RPMI7951 (cell line): ENCODE measurements around the gene PECR. TPM values are rescaled to one million over a fixed set of nuclear protein-coding genes. Genes with fewer than 3 reads are reported as not detected.
"Not testable (repeated sequence)": the region's sequence is repeated elsewhere in the genome, so short reads cannot be mapped to it uniquely, and the experiment has no call there.

Experiments used
- DNase-seq: peaks from one replicate; pipeline ENCODE4 v3.0.0-alpha.2; 2012; ENCODE audit warnings: low read depth
- total RNA-seq: library from RNA; depleted of rRNA; stranded (reverse); fragments of >200 nt; shearing (Covaris generic); gene quantifications from 2 replicates; pipeline ENCODE4 v1.2.3, GENCODE V29; 2014

The PECR gene
- total RNA-seq, 1 experiment from 2014 or later: 20.2 TPM

DNA sequence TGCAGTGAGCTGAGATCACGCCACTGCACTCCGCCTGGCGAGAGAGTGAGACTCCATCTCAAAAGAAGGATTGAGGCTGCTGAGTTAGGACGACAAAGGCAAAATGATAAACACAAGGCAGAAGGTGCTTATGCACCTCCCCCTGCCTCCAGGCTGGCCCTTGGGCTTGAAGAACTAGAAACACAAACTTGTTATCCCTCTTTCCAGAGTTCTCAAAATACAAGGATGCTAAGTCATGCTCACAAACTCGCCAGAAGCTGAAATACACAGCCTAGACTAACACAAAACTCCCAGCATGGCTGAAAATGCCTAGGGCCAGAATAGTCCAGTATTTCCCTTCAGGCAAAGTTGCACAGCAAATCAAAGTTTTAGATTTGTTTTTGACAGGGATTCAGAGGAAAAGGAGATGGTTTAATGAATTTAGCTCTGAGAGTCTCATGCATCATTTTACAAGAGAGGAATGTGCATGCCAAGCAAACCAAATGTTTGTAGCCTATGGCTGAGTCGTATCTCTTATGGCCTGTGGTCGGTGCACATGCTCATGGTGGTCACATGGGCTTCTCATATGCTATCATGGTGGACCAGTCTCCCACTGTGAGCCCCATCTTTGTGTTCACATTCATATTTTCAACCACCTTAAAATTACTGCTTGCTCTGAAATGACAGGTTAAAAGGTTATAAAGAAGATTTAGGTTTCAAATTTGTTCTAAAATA, 52.0 kb downstream of the PECR start:
- DNase-seq: peak; percentile 47

DNA sequence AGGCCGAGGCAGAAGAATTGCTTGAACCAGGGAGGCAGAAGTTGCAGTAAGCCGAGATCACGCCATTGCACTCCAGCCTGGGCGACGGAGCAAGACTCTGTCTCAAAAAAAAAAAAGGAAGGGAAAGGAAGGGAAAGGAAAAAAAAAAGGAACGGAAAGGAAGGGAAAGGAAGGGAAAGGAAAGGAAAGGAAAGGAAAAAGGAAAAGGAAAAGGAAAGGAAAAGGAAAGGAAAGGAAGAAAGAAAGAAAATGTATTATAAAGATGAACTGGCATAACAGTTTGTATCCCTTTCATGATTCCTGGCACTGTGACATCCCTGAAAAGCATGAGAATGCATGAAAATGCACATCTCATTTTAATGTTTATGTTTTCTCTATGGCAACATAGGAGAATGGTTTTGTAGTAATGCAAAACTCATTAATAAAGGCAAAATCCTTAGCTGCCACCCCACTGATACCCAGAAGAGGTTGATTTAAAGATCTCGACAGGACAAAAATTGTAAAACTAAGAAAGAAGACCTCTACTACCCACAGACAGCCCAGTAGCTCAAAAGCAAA, 56.8 kb downstream of the PECR start:
- DNase-seq: no peak

DNA sequence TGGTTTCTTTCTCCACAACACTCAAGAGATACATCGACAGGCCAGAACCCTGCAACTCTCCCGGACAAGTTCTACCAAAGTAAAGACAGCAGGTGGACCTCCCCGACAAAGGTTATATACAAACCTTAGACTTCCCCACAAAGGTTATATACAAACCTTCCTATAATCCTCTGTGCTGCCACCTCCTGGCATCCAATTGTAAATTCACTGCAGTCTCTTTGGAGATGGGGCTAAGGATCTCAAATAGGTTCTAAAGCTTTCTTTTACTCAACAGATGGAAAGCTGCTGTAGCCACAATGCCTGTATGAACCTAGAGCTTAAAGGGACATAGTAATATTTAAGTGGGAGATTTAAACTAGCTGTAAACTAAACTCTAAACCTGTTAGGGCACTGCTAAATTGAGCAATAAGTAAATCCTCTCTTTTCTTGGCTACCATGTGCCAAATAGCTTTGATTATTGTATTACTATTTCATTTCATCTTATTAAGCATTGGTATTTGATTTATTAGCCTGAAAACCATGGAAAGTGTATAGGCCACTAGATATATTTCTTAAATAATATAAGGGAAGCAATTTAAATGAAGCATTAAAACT, 58.5 kb downstream of the PECR start:
- DNase-seq: peak; percentile 64

DNA sequence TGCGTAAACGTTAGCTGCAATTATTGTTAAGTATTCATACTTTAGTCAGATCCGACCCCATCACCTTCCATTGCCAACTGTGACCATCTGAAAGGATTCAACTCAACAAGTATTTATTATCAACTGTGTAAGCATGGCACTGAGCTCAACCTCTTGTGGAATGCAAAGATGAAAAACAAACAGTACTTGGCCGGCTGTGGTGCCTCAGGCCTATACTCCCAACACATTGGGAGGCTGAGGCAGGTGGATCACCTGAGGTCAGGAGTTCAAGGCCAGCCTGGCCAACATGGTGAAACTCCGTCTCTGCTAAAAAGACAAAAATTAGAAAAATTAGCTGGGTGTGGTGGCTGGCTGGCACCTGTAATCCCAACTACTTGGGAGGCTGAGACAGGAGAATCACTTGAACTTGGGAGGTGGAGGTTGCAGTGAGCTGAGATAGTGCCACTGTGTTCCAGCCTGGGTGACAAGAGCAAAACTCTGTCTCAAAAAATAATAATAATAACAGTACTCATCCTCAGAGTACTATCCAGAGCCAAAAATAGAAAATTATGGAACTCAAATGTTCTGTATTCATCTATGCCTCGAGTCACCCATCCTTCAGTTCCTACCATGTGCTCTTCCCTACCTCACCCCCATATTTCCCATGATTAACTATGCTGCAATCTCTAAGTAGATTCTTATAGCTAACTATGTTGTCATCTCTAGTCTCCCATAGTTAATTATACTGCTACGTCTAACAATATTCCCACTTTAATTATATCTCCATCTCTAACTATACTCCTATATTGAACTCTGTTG, 59.6 kb downstream of the PECR start:
- no peak for DNase-seq

DNA sequence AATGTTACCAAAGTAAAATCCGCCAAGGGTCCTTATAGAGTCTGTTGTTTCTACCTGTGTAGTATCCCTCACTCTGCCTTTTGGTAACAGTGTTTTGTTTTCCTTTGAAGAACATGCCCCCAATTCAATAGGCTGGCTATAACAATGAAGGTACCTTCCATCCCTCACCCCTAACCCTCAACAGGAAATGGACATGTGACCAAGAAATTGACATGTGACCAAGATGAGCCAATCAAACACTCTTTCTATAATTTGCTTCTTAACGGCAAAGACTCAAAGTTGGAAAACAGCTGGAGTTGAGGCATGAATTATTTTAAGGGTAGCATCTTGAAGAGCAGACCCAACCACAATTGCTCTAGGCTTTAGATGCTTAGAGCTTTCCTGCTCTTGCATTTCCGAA, 62.9 kb downstream of the PECR start:
- DNase-seq: no peak

DNA sequence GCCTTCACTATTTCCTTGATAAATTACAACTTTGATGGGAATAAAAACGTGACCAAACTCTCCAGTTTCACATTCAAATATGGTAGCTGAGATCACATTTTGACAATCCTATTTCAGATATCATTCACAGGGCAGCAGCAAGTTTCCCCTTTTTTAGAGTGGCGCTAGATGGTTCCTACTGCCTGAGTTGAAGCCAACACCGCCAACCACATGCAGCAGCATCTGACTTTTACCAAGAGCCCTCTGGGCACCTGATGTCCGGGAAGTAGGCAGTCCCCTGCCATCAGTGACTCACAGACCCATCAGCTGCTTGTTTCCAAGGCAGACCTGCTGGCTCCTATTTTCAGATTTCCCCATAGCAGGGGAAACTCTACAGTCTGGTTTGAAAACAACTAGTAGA, 64.2 kb downstream of the PECR start:
- peak; percentile 95 for DNase-seq

DNA sequence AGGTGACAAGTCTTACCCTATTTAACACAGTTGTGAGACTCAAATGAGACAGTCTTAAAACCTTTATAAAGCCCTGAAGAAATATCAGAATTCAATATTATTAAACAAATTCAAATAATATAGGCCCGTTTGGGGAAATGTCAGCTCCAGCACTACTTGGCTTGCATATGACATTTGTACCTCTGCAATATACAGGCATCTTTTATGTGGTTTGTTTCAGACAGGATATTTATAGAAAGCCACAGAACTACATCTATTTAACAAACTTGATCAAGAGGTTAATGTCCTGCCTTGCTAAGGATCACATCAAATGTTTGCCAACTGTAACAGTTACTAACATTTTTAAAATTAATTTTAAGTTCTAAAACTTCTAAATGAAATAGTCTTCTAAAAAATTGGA, 65.0 kb downstream of the PECR start:
- no peak for DNase-seq

DNA sequence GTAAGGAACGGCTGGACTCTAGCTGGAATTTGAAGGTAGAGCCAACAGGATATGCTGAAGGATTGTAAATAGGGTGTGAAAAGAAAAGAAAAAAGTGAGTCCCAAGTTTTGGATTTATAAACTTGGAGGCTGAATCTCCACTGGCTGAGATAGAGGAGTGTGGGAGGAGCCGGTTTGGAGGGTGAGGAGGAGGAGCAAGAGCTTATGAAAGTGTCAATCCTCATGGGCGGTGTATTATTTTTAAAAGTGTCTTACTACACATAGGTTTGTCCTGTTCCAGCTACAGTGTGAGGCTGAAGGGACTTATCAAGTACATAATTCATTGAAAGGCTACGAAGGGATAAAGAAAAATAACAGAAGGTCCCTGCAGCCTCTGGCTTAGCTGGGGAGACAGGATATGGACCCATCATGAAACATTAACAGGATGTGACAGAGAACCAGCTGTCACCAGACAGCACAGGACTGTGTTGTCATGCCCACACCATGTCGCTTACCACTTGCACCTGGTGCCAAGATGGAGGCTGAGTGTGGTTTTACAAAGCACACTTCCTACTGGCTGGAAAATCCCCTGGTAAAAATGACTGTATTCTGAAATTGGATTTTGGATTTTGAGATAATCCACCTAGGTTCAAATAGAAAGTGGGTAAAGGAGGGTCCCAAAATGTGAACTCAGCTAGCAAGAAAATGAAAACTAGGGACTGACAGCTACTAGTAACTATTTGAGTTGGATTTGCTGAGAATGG, 65.7 kb downstream of the PECR start:
- DNase-seq: peak; percentile 42

DNA sequence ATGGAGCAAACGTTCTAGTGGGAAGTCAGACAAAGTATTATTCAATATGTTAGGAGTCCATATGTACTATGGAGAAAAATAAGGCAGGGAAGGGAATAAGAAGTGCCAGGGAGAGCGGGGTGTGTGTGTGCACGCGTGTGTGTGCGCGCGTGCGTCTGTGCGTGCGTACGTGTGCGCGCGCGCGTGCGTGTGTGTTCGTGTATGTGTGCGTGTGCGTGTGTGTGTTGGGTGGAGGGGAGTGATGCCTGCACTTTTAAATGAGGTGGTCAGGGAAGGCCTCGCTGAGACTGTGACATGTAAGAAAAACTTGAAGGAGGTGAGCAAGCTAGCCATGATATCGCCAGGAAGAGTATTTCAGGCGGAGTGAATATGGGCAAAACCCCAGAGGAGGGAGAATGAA, 66.6 kb downstream of the PECR start:
- DNase-seq: no peak

DNA sequence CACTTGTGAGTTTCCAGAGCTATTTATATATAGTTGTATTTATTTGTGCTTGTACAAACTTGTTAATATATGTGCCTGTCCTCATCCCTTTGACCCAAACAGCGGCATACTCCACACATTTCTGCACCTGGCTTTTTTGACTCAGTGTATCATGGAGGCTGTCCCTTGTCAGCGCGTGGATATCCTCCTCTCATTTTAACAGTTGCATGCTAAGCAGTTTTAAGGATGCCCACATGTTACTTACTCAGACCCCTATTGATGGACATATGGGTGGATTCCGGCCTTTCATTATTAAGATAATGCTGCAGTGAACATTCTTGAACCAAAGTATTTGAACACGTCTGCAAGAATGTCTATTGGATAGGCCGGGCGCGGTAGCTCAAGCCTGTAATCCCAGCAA, 67.6 kb downstream of the PECR start:
- DNase-seq: no peak

DNA sequence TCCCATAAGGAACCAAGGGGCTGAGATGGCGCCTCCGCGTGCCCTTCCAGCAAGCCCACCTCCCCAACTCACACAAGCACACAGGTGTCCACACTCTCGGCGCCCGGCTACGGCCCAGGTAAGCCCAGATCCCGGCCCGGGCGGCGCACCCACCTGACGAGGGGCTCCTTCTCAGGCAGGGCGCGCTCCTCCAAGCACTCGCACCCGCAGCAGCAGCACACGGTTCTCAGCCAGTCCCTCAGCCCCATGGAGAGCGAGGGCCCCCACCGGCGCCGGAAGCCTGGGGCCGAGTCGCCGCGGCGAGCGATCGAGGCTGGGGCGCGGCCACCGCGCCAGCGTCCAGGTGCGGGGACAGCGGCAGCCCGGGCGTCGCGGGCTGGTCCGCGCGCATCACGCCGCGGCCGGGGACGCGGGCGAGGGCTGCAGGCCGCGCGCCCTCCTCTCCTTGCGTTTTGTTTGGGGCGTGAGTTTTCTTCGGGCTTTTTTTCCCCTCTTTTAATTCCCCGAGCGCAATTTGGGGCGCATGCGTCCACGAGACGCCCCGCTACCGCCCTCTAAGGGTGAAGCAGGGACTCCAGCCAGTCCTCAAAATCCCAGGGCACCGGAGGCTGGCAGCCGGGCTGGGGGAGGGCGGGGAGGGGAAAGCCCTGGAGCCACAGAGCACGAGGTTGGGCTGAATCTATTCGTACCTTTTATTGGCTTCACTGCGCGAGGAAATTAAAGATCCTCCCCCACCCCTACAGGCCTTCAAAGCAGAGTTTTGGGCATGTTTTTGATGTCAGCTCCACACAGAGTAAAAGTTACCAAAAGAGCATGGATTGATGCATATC, 68.3 kb downstream of the PECR start, which contains the start of gene MREG:
MREG (minus strand) TSS at position 472 of the 830 bp plus-strand sequence; CDS start at position 248, 224 bp downstream.
- DNase-seq: peak; percentile 76

DNA sequence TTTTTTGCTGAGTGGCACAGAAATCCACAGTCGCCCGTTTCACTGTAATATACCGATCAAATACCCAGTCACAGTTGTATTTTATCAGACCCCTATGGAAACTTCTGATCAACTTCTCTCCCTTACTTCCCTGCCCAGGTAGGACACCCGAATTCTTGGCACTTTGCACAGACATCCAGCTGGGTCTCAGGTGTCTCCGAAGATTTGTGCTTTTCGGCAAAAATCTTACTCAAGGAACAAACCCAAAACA, 68.9 kb downstream of the PECR start:
- DNase-seq: no peak

DNA sequence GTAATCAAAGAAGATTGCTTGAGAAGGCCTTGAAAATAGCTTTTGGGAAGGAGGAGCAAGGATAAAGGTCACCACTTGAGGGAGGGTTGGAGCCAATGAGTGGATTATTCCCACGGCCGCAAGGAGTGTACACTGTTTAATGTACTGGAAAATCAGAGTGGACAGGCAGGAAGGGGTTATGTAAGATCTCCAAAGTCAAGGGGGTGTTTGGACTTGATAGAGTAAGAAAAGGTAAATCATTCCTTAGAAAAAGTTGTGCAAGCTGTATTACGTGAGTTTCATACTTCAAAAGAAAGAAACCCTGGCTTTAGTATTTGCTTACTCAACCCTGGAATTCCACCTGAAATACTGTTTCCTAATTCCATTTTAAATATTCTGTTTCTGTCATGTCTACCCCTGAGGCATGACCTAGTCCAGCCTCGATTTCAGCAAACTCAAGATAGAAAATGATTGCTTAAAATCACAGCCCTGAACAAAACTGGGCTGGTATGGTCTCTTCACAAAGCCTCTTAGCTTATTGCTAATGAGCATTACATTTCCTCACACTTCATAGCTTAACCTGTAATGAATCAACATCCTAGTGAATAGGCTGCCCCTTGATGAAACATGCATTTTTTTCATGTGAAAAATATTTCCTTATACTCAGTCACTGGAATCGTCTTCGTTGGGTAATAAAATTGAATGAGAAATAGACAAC, 69.3 kb downstream of the PECR start:
- peak; percentile 53 for DNase-seq

DNA sequence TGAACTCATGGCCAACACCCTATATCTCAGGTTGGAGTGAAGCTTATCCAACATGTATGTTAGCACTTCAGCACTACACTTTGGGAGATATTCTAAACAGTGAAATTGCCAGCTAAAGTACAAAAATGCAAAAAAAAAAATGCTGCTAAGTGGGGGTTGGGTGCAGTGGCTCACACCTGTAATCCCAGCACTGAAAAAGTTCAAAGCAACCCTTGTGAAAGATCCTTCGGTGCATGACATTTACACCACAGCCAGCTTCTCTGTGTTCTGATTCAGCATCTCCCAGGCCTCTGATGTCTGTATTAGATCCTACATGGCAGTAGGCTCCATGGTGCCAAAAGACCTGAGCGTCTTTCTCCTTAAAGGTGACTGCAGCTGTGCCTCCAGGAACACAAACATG, 72.4 kb downstream of the PECR start:
- not testable (repeated sequence) for DNase-seq

DNA sequence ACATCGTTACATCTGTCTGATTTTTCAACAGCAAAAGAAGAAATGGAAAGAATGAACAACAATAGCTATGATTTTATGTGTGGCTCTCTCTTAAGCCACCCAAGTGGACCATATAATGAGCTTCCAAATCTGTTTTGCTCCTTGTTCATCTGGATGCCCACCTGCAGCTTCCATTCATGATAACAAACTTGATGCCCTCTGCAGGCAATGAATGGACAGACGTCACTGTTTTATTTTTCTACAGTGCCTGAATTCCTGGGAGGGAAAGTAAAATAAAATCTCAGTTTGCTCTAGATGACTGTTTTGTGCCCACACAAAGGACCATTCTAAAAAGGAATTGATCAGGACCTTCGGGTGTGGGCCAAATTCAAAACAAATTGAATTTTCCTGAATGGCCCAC, 73.2 kb downstream of the PECR start:
- DNase-seq: no peak

DNA sequence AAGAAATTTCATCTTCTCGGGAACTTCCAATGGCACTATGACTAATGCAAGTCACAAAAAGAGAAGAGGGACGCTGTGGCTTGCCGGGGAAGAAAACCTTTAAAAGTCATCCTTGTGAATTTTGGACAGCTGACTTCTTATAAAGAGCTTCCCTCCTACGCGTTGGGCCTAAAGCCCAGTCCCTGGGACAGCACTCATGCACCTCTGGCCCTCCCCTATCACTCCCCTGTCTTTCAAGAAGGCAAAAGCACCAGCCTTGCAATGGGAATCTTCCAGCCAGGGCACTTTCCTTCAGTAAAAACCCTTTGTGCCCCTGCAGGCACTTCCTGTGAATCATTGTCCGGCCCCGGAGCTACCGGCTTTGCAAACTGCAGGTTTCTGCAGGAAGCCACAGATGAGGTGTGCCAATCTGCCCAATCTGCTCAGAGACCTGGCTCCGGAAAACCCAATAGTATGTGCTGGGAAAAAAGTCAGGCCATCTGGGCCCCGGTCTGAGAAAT, 75.4 kb downstream of the PECR start:
- peak; percentile 92 for DNase-seq

DNA sequence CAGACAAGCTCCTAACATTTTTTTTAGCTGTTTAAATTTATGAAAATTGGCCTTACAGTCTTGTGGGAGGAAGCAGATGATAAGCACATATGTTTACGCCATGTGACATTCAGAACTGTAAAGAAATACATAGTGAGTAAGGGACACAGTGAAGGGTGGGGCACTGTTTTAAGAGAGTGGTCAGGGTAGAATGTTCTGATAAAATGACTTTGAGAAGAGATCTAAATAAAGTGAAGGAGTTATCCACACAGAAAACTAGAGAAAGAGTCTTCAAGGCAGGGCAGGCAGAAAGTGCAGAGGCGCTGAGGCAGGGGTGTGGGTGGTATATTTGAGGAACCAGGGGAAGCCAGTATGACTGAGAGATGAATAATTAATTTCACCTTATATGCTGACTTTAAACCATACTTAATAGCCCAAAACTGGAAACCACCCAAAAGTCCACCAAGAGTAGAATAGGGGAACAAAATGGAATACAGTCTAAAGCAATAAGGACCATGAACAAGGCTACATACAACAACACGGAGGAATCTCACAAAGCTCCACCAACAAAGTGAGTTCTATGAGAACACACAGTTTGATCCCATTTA, 76.8 kb downstream of the PECR start:
- no peak for DNase-seq

DNA sequence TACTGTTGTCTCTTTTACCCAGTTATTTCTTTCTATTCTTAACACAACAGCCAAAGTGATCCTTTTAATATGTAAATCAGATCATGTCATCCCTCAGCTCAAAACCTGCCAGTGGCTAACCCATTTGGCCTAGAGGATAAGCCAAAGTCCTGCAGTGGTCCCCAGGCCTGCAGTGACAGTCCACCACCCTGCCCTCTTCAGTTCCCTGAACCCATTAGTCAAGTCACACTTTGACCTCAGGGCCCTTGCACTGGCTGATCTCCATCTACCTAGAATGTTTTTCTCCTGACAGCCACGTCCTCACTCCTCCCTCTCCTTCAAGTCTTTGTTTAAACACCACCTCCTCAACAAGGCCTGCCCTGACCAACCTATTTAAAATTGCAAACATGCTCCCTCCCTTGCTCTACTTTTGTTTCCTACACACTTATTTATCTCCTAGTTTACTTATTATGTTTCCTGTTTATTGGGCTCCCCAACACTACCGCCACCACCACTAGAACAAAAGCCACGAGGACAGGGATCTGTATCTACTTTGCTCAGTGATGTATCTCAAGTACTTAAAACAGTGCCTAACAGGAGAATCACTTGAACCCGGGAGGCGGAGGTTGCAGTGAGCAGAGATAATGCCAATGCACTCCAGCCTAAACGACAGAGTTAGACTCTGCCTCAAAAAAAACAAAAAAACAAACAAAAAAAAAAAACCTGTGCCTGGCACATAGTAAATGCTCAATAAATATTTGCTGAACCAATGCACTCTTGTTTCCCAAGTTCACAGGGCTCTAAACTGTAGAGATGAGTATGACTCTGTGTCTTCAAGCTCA, 77.5 kb downstream of the PECR start:
- no peak for DNase-seq

DNA sequence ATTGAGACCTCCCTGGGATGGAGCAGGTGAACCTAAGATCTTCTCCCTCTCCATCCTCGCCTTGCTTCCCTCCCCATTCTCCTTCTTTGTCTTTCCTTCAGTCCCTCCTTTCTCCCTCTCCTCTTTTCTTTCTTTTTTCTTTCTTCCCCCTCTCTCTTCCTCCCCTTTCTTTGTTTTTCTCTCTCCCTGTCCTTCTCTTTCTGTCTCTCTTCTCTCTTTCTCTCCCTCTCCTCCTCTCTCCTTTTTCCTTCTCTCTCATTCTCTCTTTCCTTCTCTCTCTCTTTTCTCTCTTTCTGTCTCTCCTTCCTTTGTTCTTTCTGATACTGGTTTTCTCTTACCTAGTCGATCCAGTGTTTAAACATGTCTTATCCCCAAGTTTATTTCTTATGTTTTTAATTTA, 78.9 kb downstream of the PECR start:
- no peak for DNase-seq
